Measurements from ENCODE around the gene OMA1. TPM values are rescaled to one million over a fixed set of nuclear protein-coding genes. Genes with fewer than 3 reads are reported as not detected.

OMA1 gene
- total and polyA plus RNA-seq, 2 of the 4 experiments (the other 2 are of a cell fraction) = 5.9 to 6.4 TPM

DNA sequence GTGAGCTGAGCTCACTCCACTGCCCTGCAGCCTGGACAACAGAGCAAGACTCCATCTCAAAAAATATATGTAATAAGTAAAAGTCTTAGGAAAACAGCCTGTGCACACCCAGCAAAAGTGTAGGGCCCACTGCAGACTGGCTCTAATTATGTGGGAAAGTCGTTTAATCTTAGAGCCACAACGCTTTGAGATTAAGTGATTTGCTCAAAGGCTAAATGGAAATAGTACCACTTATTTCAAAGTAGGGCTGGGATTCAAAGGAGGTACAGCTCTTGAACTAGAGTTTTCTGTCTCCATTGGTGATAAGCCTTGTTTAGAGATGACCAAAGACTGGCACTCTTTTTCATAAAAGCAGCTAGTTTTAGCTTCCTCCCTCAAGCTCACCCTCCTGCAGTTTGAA lies 28.3 kb upstream of the OMA1 start:
- 94% methylated on average over 2 of the region's 2 CpGs; no CpG with 5 or more reads in 1 of the 2 experiments for WGBS, 2 experiments (ENCODE audit: extremely low coverage in 2 of 2, insufficient read length in 1 of 2)
- POLR2A ChIA-PET (ENCODE audit: unreplicated experiment) = no interaction called here
- dilution Hi-C loops (cut with HindIII; ENCODE audit: low sequenced_read_pairs, unreplicated experiment) = no loop called here

More for the DNA sequence above, 28.3 kb upstream of the OMA1 start:
- H2AK5ac ChIP-seq (ENCODE audit: low read depth, low read length) = no peak overlapping the region
- no peak overlapping the region for H2BK120ac ChIP-seq (ENCODE audit: low read depth, low read length)
- no peak overlapping the region for H4K8ac ChIP-seq (ENCODE audit: low read depth in 2 of 2, low read length in 2 of 2)
- DNase-seq (no peak), ATAC-seq (ENCODE audit: low read depth) (no peak)
- peaks cover 71% of the 10 kb centered on the region for H3K27me3 ChIP-seq (ENCODE audit: control insufficient read depth, insufficient read depth, low read length)
- H3K56ac ChIP-seq (ENCODE audit: extremely low read depth, insufficient read depth, low read length) = no peak overlapping the region
- intact Hi-C loops (cut with micrococcal nuclease) (no loop called here), in situ Hi-C loops (cut with MboI; ENCODE audit: low sequenced_read_pairs) (no loop called here)
- no peak for TF ChIP-seq BHLHE40 (IDR thresholded peaks at IDR 0.05; ENCODE audit: low read depth, low read length)
- TF ChIP-seq, protein P1, sequence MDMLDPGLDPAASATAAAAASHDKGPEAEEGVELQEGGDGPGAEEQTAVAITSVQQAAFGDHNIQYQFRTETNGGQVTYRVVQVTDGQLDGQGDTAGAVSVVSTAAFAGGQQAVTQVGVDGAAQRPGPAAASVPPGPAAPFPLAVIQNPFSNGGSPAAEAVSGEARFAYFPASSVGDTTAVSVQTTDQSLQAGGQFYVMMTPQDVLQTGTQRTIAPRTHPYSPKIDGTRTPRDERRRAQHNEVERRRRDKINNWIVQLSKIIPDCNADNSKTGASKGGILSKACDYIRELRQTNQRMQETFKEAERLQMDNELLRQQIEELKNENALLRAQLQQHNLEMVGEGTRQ (IDR thresholded peaks at IDR 0.05; ENCODE audit: low read depth, low read length) = no peak
- no peak for TF ChIP-seq POLR2A (IDR thresholded peaks at IDR 0.05; ENCODE audit: low read depth, low read length)
- no peak for TF ChIP-seq RFX5 (IDR thresholded peaks at IDR 0.05; ENCODE audit: low read depth, low read length)
- no peak for TF ChIP-seq CEBPB (IDR thresholded peaks at IDR 0.05; ENCODE audit: low read depth, low read length)
- TF ChIP-seq MAZ (IDR thresholded peaks at IDR 0.05; ENCODE audit: borderline replicate concordance, low read depth, low read length) = no peak
- no peak for TF ChIP-seq MXI1 (IDR thresholded peaks at IDR 0.05; ENCODE audit: borderline replicate concordance, low read depth, low read length)
- no peak for TF ChIP-seq CHD1 (IDR thresholded peaks at IDR 0.05; ENCODE audit: low read depth, low read length)
- no peak overlapping the region for H3K23ac ChIP-seq (ENCODE audit: low read depth, low read length)
- H3K4me3 ChIP-seq (ENCODE audit: insufficient read depth, low read depth, low read length) = no peak overlapping the region
- no TSS peak for BruUV-seq (replicated peaks)
- H3K18ac ChIP-seq (ENCODE audit: low read depth, low read length) = no peak overlapping the region
- no peaks in the 10 kb centered on the region; the same call in 1 of the 2 replicates for H3K4me1 ChIP-seq (ENCODE audit: control insufficient read depth, insufficient read depth, low read length)
- no peak overlapping the region for H2BK15ac ChIP-seq (ENCODE audit: low read depth, low read length)
- H3K14ac ChIP-seq (replicated peaks; ENCODE audit: low read depth, low read length) = no peak overlapping the region
- H4K5ac ChIP-seq (ENCODE audit: low read depth, low read length) = no peak overlapping the region
- H3K27ac ChIP-seq (ENCODE audit: insufficient read depth, low read length) = no peak overlapping the region
- no peak overlapping the region for H2AK9ac ChIP-seq (replicated peaks; ENCODE audit: low read depth, low read length, poor library complexity)
- H3K4ac ChIP-seq (ENCODE audit: low read depth, low read length) = no peak overlapping the region
- H3K9me3 ChIP-seq (ENCODE audit: control insufficient read depth, insufficient read depth, low read length) = peaks cover 15% of the 10 kb centered on the region
- no peak overlapping the region for H3K9ac ChIP-seq (ENCODE audit: low read depth, low read length)
- CTCF ChIA-PET = no interaction called here
- H3K4me2 ChIP-seq (ENCODE audit: low read depth, low read length) = no peak overlapping the region
- H2AFZ ChIP-seq (replicated peaks; ENCODE audit: low read length, poor library complexity) = no peak overlapping the region
- no peaks in the 10 kb centered on the region for H4K20me1 ChIP-seq (ENCODE audit: insufficient read depth, low read length)
- H2BK5ac ChIP-seq (ENCODE audit: low read depth, low read length, poor library complexity, severe bottlenecking) = no peak overlapping the region
- H4K91ac ChIP-seq (ENCODE audit: insufficient read depth, low read depth, low read length) = no peak overlapping the region
- H3K9me1 ChIP-seq (ENCODE audit: insufficient read depth, low read length) = no peaks in the 10 kb centered on the region
- no peaks in the 10 kb centered on the region for H3K79me1 ChIP-seq (ENCODE audit: low read depth in 1 of 2, low read length in 2 of 2)
- H2BK20ac ChIP-seq (ENCODE audit: low read depth, low read length) = no peak overlapping the region
- H3K36me3 ChIP-seq (ENCODE audit: control insufficient read depth, insufficient read depth, low read length) = no peaks in the 10 kb centered on the region

All from IMR-90 (cell line).